Endothelial cell of umbilical vein (primary cell): Measurements from ENCODE around the gene RELL1. TPM values are rescaled to one million over a fixed set of nuclear protein-coding genes. Genes with fewer than 3 reads are reported as not detected.

Experiments
- BruUV-seq: library from RNA; stranded (reverse); fragments of 400-500 nt; replicated peaks from 2 replicates; lab custom pipeline; 2021; lab: Mats Ljungman, UMichigan
- CTCF ChIA-PET: fragments of 300-600, 350-600 bp; sonication (Branson Sonifier 250); formaldehyde crosslinking; loops from one replicate; lab custom pipeline; 2021; ENCODE audit warnings: antibody characterized with exemption, inconsistent platforms; lab: Charles Lee
- POLR2A ChIA-PET: fragments of 300-600, 350-600 bp; sonication (Branson Sonifier 250); formaldehyde crosslinking; loops from one replicate; lab custom pipeline; 2021; ENCODE audit warnings: antibody characterized with exemption, inconsistent platforms; lab: Charles Lee
- DNase-seq: peaks from one replicate; pipeline ENCODE4 v3.0.0-alpha.2; 2011; ENCODE audit warnings: low read depth, low spot score
- FAIRE-seq: peaks from 2 replicates; lab custom pipeline; 2011; peaks lifted over from hg19 to GRCh38; lab: Jason Lieb, UNC
- H2AFZ ChIP-seq: 2 replicates; pipeline ENCODE4 v1.6.0; 2012; ENCODE audit warnings: low read depth, low read length, control low read depth, inconsistent platforms
- H3K27ac ChIP-seq: 2 replicates; pipeline ENCODE4 v1.5.1; 2011; ENCODE audit warnings: low read depth, mild to moderate bottlenecking, control low read depth, low read length, moderate library complexity; ENCODE audit not compliant: insufficient read depth
- H3K27me3 ChIP-seq, 2 experiments: 2 replicates each; pipeline versions ENCODE4 v1.6.0 to v1.6.1; 2011; ENCODE audit warnings: low read length in 2 of 2, mixed read lengths in 1 of 2; ENCODE audit not compliant: control insufficient read depth in 2 of 2, insufficient read depth in 2 of 2
- H3K36me3 ChIP-seq, 2 experiments: 2 replicates in 1 of 2; 3 replicates in 1 of 2; pipeline ENCODE4 v1.5.1; 2011; ENCODE audit warnings: low read length in 2 of 2, mild to moderate bottlenecking in 1 of 2, moderate library complexity in 1 of 2; ENCODE audit not compliant: control insufficient read depth in 2 of 2, insufficient read depth in 2 of 2; ENCODE audit errors: extremely low read depth in 1 of 2
- H3K4me1 ChIP-seq: 3 replicates; pipeline ENCODE4 v1.5.1; 2011; ENCODE audit warnings: mild to moderate bottlenecking, low read length; ENCODE audit not compliant: control insufficient read depth, insufficient read depth; ENCODE audit errors: extremely low read depth
- H3K4me2 ChIP-seq: 2 replicates; pipeline ENCODE4 v1.6.1; 2011; ENCODE audit warnings: low read length, control low read depth, mixed read lengths; ENCODE audit not compliant: insufficient read depth
- H3K4me3 ChIP-seq, 3 experiments: fragments of 200-600 bp in 1 of 3; sonication (generic), shearing (Covaris generic) in 1 of 3; replicated peaks in 1 of 3; 2 replicates each; pipeline ENCODE4 v1.5.1; 2011 to 2016; ENCODE audit warnings: control low read depth in 3 of 3, low read length in 3 of 3, mild to moderate bottlenecking in 2 of 3, inconsistent platforms in 1 of 3, low read depth in 1 of 3, moderate library complexity in 1 of 3; ENCODE audit not compliant: insufficient read depth in 1 of 3
- H3K79me2 ChIP-seq: 2 replicates; pipeline ENCODE4 v1.6.0; 2012; ENCODE audit warnings: low read length, inconsistent platforms; ENCODE audit not compliant: control insufficient read depth, insufficient read depth
- H3K9ac ChIP-seq: replicated peaks from 2 replicates; pipeline ENCODE3; 2011; ENCODE audit warnings: low read length, control low read depth; ENCODE audit not compliant: insufficient read depth; ENCODE audit errors: extremely low read depth
- H3K9me1 ChIP-seq: replicated peaks from 3 replicates; pipeline ENCODE4 v1.6.0; 2011; ENCODE audit warnings: mild to moderate bottlenecking, low read length; ENCODE audit not compliant: control insufficient read depth, insufficient read depth; ENCODE audit errors: extremely low read depth
- H3K9me3 ChIP-seq: replicated peaks from 2 replicates; pipeline ENCODE4 v1.5.1; 2012; ENCODE audit warnings: low read length, inconsistent platforms; ENCODE audit not compliant: control insufficient read depth, insufficient read depth
- H4K20me1 ChIP-seq: replicated peaks from 2 replicates; pipeline ENCODE3; 2011; ENCODE audit warnings: mild to moderate bottlenecking, low read length; ENCODE audit not compliant: control insufficient read depth, insufficient read depth; ENCODE audit errors: extremely low read depth
- CTCF ChIP-seq, 2 donors: IDR thresholded peaks; 1 replicate in 1 of 2; 2 replicates in 1 of 2; pipeline ENCODE4 v1.5.1; 2011; ENCODE audit warnings: low read length in 2 of 2, mild to moderate bottlenecking in 2 of 2, moderate library complexity in 2 of 2, control low read depth in 1 of 2, inconsistent platforms in 1 of 2, low read depth in 1 of 2; ENCODE audit not compliant: insufficient read depth in 1 of 2; ENCODE audit errors: extremely low read depth in 1 of 2
- EZH2 ChIP-seq: IDR thresholded peaks from 2 replicates; pipeline ENCODE4 v1.6.1; 2012; ENCODE audit warnings: borderline replicate concordance, low read depth, mild to moderate bottlenecking, moderate library complexity, low read length, inconsistent platforms; ENCODE audit not compliant: severe bottlenecking
- FOS ChIP-seq: IDR thresholded peaks from 2 replicates; pipeline ENCODE4 v1.6.1; 2011; ENCODE audit warnings: mild to moderate bottlenecking, low read length, moderate library complexity, borderline replicate concordance; ENCODE audit not compliant: insufficient read depth
- GATA2 ChIP-seq: IDR thresholded peaks from 2 replicates; pipeline ENCODE4 v1.7.0; 2011; ENCODE audit warnings: low read depth, mild to moderate bottlenecking, moderate library complexity, mixed read lengths, low read length; ENCODE audit not compliant: insufficient read length, insufficient read depth
- JUN ChIP-seq: IDR thresholded peaks from 2 replicates; pipeline ENCODE4 v1.6.1; 2011; ENCODE audit warnings: borderline replicate concordance, low read depth; ENCODE audit not compliant: insufficient read length, insufficient read depth
- MYC ChIP-seq: IDR thresholded peaks from one replicate; pipeline ENCODE4 v1.6.1; 2011; ENCODE audit warnings: mild to moderate bottlenecking, low read depth, low read length
- POLR2A ChIP-seq: IDR thresholded peaks from 2 replicates; pipeline ENCODE4 v1.6.1; 2012; ENCODE audit warnings: low read depth, mild to moderate bottlenecking, control low read depth, low read length
- POLR2AphosphoS5 ChIP-seq: IDR thresholded peaks from 2 replicates; pipeline ENCODE4 v1.6.1; 2012; ENCODE audit warnings: low read depth, mild to moderate bottlenecking, control low read depth, low read length, moderate library complexity; ENCODE audit not compliant: insufficient read depth
- dilution Hi-C: fragments of 300-500 bp; cut with MboI; formaldehyde crosslinking; loops from one replicate; pipeline ENCODE4 v1.15.0; 2019; ENCODE audit warnings: low sequenced_read_pairs; ENCODE audit not compliant: extremely low pct_ligation_motif_present
- intact Hi-C: fragments of 100-400 bp; cut with micrococcal nuclease; formaldehyde crosslinking; loops from one replicate; pipeline ENCODE4 v1.10.0; 2022
- polyA plus RNA-seq, 4 experiments: library from polyadenylated mRNA; depleted of rRNA in 3 of 4; stranded (reverse) in 3 of 4; unstranded in 1 of 4; fragments of >200 nt; gene quantifications; 2 replicates each; pipeline versions ENCODE4 v1.2.1 to v1.2.3, GENCODE V29; 2011 to 2012; ENCODE audit warnings: missing spikeins in 1 of 4
- total RNA-seq: library from RNA; stranded (reverse); gene quantifications from 2 replicates; pipeline ENCODE4 v1.2.3, GENCODE V29; 2021
- TF ChIP-seq, protein P1 (sequence below): IDR thresholded peaks from 2 replicates; pipeline ENCODE4 v1.6.1; 2011; ENCODE audit not compliant: insufficient read depth, insufficient read length

The RELL1 gene
- total and polyA plus RNA-seq, 2 donors (not counting 3 experiments of a cell fraction or from before 2014, with no cell fraction given) = 20.8 to 91.7 TPM

DNA sequence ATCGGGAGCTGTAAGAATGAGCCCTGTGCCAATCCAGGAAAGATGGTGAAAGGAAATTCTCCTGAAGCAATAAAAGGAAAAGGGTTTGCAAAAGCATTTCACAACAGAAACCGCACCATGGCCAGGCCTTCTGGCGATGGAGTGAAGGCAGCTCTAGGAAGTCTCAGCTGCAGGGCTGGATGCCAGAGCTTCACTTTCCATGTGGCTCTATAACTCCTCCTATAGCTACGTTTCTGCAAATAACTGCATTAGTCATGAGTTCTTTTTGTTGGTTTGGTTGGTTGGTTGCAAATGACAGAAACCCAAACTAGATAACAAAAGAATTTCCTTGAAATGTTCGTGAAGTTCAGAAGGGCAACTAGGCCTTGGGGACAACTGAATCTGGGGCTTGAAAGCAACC, 84.6 kb downstream of the RELL1 start:
- Histone ChIP-seq H3K4me3 (no peak overlapping the region), H3K79me2 (no peaks in the 10 kb centered on the region), H3K27me3 (no peaks in the 10 kb centered on the region), H3K4me1 (peaks cover 13% of the 10 kb centered on the region), H2AFZ (peak overlapping the region; percentile 10), H3K4me2 (no peak overlapping the region), H3K9me3 (no peaks in the 10 kb centered on the region), H3K36me3 (no peaks in the 10 kb centered on the region), H3K9me1 (no peaks in the 10 kb centered on the region), H3K9ac (no peak overlapping the region), H4K20me1 (no peaks in the 10 kb centered on the region), H3K27ac (no peak overlapping the region)
- FAIRE-seq (no peak), DNase-seq (peak; percentile 51)
- POLR2A ChIA-PET = interaction anchor here (1.2 kb wide), 1 partner anchor 14 kb away, joined by 3 read pairs; no protein-coding TSS in a partner anchor
- intact Hi-C loops = no loop called here
- TF ChIP-seq POLR2A (no peak), JUN (no peak), POLR2AphosphoS5 (no peak), GATA2 (no peak), FOS (no peak), MYC (no peak), CTCF (IDR thresholded peaks at IDR 0.05; ENCODE audit: extremely low read depth in 1 of 2, insufficient read depth in 1 of 2, low read depth in 1 of 2, low read length in 2 of 2) (no peak), EZH2 (no peak)
- TF ChIP-seq, protein P1, sequence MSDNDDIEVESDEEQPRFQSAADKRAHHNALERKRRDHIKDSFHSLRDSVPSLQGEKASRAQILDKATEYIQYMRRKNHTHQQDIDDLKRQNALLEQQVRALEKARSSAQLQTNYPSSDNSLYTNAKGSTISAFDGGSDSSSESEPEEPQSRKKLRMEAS = no peak
- BruUV-seq = no TSS peak
- dilution Hi-C loops = no loop called here
- CTCF ChIA-PET = interaction anchor here (0.7 to 4.6 kb wide), 22 partner anchors 9 to 434 kb away, joined by 3 to 109 read pairs (median 4); partner anchors contain the start of genes PGM2 and RELL1
